HepG2 (cell line): ENCODE measurements around the gene BCKDHB.

Source experiments
- ATF1 ChIP-seq: IDR thresholded peaks from 2 replicates; pipeline ENCODE4 v1.6.1; 2016; ENCODE audit warnings: mild to moderate bottlenecking, control low read depth
- CREM ChIP-seq, 2 experiments: sonication (generic) in 1 of 2; formaldehyde crosslinking in 1 of 2; IDR thresholded peaks; 2 replicates each; pipeline versions ENCODE4 v1.4.0 to v1.6.1; 2016 to 2020; ENCODE audit warnings: antibody characterized with exemption in 1 of 2, mild to moderate bottlenecking in 1 of 2, missing genetic modification reagents in 1 of 2
- E2F1 ChIP-seq: sonication (generic); formaldehyde crosslinking; IDR thresholded peaks from 2 replicates; pipeline ENCODE4 v1.5.0; 2020; ENCODE audit warnings: missing genetic modification reagents
- FIP1L1 ChIP-seq: fragments of 200-400 bp; formaldehyde crosslinking; IDR thresholded peaks from 2 replicates; pipeline ENCODE4 v1.6.1; 2018; ENCODE audit warnings: low read depth, mild to moderate bottlenecking, low read length, moderate library complexity, borderline replicate concordance; ENCODE audit not compliant: insufficient read depth
- FLYWCH1 ChIP-seq: sonication (generic); formaldehyde crosslinking; IDR thresholded peaks from 2 replicates; pipeline ENCODE4 v1.8.1; 2023; ENCODE audit warnings: mild to moderate bottlenecking, missing genetic modification reagents
- MEIS1 ChIP-seq: sonication (generic); formaldehyde crosslinking; IDR thresholded peaks from 2 replicates; pipeline ENCODE4 v1.9.0; 2021; ENCODE audit warnings: mild to moderate bottlenecking, missing genetic modification reagents, moderate library complexity, borderline replicate concordance
- MYC ChIP-seq: sonication (generic); formaldehyde crosslinking; IDR thresholded peaks from 2 replicates; pipeline ENCODE4 v1.9.0; 2021; ENCODE audit warnings: missing genetic modification reagents, borderline replicate concordance
- PAF1 ChIP-seq: IDR thresholded peaks from 2 replicates; pipeline ENCODE4 v1.6.1; 2016; ENCODE audit warnings: missing genetic modification reagents, missing compliant biosample characterization
- RCOR2 ChIP-seq: IDR thresholded peaks from 2 replicates; pipeline ENCODE4 v1.6.1; 2016; ENCODE audit warnings: missing biosample characterization, missing genetic modification reagents
- ZBTB7A ChIP-seq: sonication (generic); formaldehyde crosslinking; IDR thresholded peaks from 2 replicates; pipeline ENCODE4 v1.8.0; 2022; ENCODE audit warnings: mild to moderate bottlenecking, missing genetic modification reagents
- ZNF12 ChIP-seq: sonication (generic); formaldehyde crosslinking; IDR thresholded peaks from 2 replicates; pipeline ENCODE4 v1.5.0; 2020; ENCODE audit warnings: missing genetic modification reagents
- ZNF317 ChIP-seq: sonication (generic); formaldehyde crosslinking; IDR thresholded peaks from 2 replicates; pipeline ENCODE4 v1.5.0; 2020; ENCODE audit warnings: mild to moderate bottlenecking, missing genetic modification reagents
- TF ChIP-seq, protein P1 (sequence below): sonication (generic); formaldehyde crosslinking; IDR thresholded peaks from 2 replicates; pipeline ENCODE4 v1.5.0; 2020; ENCODE audit warnings: mild to moderate bottlenecking, missing genetic modification reagents, moderate library complexity

- TF ChIP-seq ATF1 (no peak), FLYWCH1 (CRISPR knock-in tag) (no peak), ZNF317 (CRISPR knock-in tag) (no peak), MYC (no peak), E2F1 (no peak), MEIS1 (CRISPR knock-in tag) (no peak), ZNF12 (CRISPR knock-in tag) (no peak), FIP1L1 (no peak), CREM (IDR thresholded peaks at IDR 0.05) (no peak), CREM (CRISPR knock-in tag; IDR thresholded peaks at IDR 0.05) (no peak), RCOR2 (CRISPR knock-in tag) (no peak), PAF1 (CRISPR knock-in tag) (no peak), ZBTB7A (CRISPR knock-in tag) (no peak)
- TF ChIP-seq, protein P1, sequence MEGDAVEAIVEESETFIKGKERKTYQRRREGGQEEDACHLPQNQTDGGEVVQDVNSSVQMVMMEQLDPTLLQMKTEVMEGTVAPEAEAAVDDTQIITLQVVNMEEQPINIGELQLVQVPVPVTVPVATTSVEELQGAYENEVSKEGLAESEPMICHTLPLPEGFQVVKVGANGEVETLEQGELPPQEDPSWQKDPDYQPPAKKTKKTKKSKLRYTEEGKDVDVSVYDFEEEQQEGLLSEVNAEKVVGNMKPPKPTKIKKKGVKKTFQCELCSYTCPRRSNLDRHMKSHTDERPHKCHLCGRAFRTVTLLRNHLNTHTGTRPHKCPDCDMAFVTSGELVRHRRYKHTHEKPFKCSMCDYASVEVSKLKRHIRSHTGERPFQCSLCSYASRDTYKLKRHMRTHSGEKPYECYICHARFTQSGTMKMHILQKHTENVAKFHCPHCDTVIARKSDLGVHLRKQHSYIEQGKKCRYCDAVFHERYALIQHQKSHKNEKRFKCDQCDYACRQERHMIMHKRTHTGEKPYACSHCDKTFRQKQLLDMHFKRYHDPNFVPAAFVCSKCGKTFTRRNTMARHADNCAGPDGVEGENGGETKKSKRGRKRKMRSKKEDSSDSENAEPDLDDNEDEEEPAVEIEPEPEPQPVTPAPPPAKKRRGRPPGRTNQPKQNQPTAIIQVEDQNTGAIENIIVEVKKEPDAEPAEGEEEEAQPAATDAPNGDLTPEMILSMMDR: no peak
Observed at GRCh38 chr6:80234401-80234800, 127.9 kb downstream of the BCKDHB start.
